Hypothalamus (tissue), 51 donors: ENCODE results near the gene MEIS2.

Experiments
- DNase-seq, 51 donors: peaks; one replicate each; lab custom pipeline; 2025; lab: John Stamatoyannopoulos, UW

Gene MEIS2

DNA sequence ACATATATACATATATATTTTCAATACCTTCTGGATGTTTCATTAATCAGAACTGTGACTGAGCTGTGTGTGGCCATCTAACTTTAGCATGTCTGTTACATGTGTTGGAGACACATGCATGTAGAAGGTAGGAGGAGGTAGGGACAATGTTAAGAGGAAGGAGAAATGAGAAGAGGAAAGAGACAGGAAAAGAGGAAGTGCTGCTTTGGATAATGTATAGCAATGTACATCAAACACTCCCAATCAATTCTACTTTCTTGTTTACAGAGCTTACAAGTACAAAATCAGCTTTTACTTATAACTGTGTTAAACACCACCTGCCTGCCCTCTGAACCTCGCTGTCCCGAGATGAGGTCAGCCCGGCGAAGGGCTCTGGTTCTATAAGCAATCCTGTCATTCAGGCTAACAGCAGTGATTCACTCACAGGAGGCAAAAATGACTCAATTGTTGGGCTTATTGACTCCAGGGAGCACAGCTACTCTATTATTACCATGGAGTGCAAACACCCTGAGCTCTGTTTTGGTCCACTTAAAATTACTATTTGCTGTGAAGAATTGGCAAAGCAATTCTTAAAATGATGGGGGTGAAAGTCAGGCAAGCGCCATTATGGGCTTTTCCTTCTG, 188.9 kb downstream of the MEIS2 start:
- DNase-seq: no peak

DNA sequence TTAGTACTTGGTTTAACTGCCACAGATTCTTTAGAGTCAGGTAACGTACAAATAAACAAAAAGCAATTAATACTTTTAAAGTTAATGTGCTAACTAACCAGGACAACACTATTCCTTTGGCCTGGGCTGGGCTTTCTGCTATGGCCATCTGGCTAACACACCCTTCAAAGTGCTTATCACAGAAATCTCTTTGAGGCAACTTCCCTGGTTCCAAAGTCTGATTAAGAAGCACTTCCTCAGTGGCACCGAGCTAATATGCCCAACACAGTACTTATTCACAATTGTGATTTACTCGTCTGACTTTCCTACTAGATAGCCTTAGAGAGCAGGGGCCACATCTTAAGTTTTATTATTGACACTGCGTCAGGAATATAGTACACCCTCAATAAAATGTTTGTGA, 191.4 kb downstream of the MEIS2 start:
- no peak for DNase-seq

DNA sequence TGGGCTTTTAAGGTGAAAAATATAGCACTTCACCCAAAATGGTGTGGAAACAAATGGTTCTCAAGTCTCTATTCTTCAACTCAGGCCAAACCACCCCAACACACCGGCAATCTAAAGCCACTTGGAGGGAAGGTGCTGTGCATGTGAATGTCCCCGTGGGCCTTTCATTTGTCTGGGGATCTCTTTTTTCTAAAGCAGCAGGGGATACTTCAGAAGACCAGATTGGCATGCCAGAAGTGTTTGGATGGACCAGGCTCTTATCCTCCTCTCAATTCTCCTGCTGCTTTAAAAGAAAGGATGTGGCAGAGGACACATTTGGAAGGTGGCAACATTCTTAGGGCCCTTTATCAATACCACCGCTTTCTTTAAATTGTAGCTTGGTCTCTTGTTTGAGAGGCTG, 193.1 kb downstream of the MEIS2 start:
- no peak for DNase-seq

DNA sequence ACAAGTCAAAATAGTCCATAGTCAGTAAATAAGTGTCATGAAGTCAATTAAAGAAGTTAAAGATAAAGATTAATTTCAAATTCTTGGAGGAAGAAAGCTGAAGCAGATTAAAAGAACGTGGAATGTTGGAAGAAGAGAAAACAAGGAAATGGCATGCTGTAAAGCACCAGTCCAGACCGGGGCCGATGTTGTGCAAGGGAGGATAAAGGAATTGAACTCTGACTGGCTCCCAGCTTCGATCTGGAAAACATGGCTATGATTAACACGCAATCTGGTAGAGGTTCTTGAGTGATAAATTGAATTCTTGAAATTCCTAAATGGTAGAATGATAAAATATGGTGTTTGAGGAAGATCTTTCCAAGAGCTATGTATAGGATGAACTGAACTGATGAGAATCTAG, 194.4 kb downstream of the MEIS2 start:
- no peak for DNase-seq

DNA sequence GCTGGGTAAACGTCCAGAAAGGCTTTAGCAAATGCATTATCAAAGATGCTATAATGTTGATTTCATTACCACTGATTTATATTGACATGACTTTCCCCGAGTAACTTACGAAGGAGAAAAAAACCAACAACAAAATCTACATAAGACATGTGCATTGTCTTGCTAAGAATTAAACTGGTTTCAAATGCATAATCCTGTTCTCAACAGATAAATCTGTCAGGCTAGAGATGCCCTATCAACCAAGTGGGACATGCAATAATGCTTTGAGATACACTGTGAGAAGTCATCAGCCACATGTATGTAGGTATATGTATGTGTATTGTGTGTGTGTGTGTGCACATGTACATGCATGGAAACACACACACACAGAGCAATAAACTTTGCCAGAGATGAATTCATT, 195.6 kb downstream of the MEIS2 start:
- DNase-seq: no peak

DNA sequence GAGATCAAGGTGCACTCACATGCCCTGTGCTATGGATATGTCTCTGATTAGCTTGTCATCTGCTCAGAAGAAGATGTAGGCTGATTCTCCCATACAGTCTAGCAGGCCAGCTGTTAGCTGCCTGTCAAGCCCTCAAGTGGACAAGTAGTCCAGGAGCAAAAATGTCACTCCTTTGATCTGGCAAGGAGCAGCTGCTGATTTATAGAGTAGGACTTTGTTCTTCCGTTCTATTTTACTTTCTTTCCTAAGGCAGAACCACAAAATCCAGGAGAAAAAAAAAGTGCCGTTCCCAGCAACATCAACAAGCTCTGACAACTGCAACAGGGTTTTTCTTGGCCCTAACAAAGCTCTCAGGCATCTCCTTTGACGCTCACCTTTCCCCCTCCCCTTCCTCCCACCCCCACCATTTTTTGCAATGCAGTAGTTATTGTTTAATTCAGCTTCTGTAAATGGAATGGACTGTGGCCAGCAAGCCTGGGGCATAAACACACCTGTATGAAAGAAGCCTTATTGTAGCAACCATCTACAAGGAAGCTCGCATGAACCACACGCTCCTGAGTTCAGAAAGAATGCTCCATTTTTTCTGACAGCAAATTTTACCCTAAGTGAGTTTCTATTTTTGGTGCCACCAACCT, 196.3 kb downstream of the MEIS2 start:
- DNase-seq: no peak

DNA sequence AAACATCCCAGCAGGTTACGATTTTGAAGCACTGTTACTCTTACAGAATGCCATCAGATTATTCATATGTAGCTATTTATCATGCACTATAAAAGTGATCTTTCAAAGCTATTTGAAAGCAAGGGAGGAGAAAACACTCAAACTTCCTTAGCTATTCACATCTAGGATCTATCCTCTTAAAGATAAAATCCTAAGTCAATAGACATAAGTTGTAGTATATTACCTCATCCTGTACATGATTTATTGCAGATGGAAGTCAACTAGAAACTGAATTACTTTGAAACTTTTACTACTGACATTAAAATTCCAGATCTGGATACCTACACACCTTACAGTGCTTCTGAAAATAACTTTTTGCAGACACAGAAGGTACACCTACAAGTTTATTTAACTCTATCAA, 197.2 kb downstream of the MEIS2 start:
- no peak for DNase-seq

DNA sequence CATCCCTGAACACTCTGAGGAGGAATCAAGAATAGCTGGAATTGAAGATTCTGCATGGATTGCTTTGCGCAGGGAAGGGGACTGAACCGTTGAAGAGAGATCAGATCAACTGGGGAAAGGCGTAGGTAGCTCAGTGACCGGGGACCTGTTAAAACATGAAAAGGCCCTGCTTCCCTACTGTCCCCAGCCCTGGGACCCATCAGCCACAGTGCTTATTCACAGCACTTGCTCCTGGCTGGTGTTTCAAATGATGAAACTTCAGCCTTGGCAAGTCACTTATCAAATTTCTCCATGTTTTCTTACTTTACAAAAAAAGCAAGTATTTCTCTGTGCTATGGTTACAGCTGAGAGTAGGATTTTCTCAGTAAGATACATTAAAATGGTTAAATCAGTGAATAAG, 199.3 kb downstream of the MEIS2 start:
- no peak for DNase-seq

DNA sequence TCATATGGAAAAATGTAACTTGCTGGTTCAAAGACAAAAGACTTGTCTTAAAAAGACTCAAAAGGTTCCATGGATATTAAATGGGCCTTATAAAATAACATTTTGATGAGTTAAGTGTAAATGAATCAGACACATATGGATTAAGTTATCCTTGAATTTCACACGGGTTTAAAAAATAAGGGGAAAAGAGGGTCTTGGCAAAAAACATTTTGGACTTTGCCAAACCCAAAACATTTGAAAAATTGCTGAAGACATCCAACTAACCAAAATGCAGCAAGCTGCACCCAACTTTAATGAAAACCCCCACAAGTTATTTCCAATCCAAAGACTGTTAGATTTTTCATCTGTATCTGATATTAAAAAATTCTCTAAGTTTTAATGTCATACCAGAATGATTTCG, 200.7 kb downstream of the MEIS2 start:
- DNase-seq: no peak

DNA sequence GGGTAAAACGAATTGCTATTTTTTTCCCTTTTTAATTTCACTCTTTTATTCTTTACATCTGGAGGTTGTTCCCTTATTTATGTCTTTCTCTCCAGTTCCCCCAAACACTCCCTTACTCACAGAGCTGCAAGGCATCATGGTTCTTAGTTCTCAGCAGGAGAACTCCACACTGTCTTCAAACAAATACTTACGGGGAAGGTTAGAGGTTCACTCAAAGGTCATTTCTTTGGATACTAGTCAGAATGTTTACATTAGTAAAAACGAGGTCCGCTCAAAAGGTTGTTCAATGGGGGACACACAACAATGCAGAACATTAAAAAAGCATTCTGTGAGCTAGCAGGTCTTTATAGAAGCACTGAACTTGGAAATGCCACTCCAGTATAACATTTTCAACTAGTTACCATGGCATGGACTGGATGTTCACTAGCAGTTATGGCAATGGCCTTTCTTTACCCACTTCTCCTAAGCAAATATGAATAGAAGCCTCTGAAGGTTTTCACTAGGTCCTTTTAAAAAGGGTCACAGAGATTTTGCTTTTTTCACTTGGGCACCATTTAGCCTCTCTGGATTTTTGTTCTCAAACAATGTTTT, 201.7 kb downstream of the MEIS2 start:
- DNase-seq: no peak

DNA sequence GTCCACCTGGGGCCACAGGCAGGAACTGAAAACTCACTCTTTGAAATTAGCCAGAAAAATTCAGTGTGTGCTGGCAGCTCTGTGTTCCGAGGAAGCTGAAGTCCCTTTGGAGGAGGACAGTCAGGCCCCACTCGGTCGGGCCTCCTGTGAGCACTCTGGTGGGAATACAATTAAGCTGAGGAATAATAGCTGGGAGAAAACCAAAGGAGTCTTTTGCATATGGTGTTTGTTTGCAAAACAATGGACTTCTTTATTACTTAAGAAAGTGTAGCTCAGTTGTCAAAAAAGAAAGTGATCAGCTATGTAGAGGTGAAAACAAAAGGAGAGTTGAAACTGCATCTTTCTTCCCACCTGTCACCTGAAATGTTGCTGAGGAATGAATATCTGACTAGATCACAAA, 202.5 kb downstream of the MEIS2 start:
- DNase-seq: no peak

DNA sequence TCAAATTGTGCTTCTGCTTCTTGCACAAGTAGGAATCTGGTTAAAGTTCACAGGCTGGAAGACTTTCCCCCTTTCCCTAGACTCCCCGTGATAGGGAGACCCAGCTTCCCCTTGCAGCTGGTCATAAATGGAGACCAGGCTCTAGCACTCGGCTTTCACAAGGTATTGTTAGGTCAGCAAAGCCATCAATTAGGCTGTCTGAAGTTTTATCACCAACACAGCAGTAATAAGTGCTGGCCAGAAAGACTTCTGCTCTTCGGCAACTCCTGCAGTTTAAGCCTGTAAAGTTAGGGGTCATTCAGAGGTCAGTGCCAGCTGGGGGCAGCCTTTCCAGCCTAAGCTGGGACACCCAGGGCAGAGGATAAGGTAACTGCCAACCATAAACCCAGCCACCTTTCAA, 203.4 kb downstream of the MEIS2 start:
- no peak for DNase-seq

DNA sequence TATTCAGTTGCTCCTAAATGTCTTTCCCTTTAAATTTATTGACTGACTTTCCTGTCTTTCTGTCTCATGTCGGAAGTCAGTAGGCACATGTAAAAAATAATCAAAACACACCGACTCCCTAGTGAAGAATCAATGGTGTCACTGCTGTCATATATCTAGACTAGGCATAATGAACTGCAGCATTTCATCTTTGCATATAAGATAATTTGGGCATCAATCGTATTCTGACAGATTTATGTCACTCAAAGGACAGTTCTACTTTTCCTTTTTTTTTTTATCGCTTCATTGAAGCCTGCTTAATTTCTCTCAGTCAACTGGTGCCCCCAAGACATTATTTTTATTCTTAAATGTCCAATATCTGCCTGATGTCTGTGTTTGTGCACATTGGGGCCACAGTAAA, 206.3 kb downstream of the MEIS2 start:
- no peak for DNase-seq

DNA sequence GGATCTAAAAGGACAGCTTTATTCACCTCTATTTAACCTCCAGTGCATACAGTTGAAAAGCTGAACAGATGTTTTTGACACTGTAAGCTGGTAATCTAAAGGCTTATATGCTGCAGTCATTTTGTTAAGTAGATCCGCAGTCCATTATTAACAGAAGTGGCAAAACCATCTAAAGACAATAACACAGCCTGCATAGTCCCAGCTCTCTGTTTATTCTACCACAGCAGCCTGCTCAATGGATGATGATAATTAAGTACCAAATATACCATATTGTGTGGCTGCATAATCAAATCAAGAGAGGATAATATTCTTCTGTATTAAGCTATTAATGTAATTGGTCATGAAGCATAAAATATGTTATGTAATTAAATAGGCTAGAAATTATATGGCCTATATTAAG, 207.1 kb downstream of the MEIS2 start:
- DNase-seq: no peak

DNA sequence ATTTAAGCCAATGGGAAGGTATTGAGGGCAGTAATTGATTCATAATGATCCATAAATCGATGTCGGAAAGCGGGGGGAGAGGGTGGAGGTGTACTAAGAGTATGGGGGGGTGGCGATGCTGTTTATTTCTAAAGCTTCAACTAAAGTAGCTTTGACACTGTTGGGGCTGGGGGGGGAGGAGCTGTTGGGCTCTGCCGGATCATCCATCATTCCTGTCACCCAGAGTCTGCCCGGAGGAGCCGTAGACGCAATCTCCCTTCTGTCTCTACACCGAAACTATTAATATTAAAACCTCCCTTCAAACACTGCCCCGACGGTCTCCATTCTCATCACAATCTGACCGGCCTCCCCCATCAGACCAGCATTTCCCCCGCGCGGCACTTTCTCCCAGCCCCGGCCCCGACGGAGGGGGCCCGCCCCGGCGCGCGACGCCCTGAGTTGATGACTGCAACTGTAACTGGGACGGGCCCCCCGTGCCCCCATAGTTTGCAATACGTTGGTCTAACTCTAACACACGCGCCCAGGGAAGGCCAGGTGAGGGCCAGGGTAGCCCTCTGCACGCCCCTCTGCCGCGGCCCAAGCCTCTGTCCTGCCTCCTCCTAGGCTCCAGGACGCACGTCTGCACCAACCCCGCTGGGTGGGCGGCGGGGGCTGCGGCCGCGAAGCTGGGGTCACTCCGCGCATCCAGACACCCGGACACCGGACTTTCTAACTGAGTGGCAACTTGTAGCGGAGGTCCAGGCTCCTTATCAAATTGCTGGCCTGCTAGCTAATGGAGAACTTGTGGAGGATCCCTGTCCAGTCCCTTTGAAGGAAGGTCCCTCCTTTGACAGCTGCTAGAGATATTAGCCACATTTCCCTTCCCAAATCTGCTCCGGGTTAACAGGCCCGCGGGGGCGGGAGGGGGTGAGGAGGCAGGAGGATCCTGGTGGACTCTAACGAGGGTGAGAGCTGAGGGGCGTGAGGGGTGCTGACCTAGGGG, 212.0 kb downstream of the MEIS2 start:
- no peak for DNase-seq

DNA sequence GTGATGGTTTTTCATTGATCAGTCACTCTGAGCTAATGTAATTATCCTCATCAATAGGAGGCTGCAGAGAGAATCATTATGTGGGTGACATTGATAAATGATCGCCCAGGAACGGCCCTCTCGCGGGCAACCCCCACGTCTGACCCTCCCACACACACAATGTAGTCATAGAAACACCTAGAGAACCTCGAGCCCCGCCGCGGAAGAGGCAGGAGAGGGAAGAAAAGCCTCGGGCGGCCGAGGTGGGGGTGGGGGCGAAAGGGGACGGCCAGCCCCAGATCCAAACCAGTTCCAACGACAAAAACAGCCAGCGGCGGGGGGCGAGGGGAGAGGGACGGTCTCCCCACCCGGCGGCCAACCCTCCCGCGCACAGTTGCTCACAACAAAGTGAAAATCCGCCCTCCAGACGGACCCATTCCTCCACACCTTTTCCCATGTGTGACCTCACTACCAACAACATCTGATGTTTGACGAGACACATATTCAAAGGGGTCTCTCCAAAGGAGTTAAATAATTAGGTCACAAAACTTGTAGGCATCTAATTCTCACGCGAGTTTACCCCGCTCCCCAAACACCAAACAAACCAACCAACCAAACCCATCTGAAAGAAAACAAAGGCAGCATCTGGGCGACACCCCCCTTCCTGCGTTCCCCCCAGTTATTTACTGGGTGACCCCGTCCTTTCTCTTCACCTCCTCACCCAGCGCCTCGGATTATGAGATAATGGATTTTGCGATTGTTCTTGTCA, 213.0 kb downstream of the MEIS2 start:
- no peak for DNase-seq

DNA sequence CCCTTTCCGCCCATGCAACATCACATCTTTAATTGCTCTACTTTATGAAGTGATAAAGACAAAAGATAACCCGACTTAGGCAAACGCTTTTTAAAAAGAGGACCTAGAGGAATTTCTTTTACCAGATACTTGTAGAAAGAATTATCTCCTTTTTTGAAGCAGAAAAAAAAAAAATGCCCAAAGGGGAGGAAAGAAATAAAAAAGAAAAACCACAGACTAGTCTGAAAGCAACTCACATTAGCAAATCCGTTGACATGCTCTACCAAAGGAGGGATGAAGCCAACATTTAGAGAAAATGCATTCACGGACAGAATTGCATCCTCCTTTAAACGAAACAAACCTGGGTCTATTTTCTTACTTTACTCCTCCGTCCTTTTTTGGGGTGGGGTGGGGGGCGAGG, 213.6 kb downstream of the MEIS2 start:
- DNase-seq: no peak

DNA sequence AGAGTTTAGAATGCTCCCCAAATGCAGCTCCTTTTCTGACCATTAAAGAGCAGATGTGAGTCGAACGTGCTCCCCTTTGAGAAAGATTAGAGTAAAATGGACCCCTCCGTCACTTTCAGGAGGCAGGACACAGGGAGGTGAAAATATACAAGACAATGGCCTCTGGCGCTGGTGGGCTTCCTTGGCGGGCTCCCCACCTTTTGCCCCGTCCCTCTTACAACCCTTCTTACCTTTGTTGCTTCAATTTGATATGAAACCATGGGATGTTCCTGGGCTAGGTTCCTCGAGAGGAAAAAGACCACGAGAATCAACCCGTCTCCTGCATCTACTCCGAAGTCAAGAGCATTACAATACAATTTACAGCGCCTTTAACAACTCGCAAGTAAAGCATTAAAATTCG, 214.2 kb downstream of the MEIS2 start:
- DNase-seq: no peak

DNA sequence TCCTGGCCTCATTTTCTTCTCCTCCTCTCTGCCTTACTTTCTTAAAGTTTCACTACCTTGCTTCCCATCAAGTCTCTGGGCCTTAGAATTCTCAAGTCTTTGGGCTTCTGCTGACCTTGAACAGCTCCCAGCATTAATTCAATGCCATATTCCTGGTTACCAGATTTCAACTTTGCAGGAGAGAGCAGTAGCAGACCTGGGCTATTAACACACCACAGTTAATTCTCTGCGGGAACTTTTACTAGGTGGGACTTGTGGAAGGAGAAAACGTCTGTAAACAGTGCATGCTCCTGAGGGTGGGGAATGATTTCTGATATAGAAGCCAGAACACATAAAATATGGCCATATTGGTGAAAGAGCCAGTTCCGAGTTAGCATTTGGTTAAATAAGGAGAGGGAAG, 214.6 kb downstream of the MEIS2 start:
- DNase-seq: no peak

DNA sequence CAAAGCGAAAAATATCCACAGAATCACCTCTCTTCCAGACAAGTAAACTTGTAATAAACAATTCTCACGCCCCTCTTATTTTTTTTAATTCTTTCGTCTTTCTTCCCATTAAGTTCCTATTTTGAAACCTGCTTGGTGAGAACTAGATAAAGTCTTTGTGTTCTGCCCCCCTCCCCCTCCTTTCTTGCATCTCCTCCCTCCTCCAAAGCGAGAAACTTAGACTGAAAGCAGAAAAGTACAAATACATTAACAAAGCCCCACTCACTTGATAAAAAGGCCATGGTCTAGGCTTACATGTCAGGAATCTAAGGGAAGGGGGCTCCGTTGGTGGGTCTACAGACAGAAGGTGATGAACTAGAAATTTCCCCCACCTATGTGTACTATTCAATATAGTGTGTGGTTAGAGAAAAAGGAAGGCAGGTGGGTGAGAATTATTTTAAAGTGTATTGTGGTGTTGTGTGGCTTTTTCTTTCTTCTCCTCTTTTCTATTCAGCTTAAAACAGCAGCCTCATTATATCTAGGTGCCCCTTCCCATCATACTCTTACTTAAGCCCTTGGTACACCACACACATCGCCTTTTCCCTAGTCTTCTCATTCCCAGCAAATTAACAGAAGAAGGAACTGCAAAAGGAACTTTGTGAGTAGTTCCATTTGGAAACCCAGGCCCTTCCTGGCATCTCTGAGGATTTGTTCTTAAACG, 215.3 kb downstream of the MEIS2 start:
- peak in 1 of 51 donors; percentile 46 for DNase-seq
